Choroid plexus epithelial cell (primary cell): ENCODE measurements around the gene MSANTD1.

Experiments used
- DNase-seq: peaks from one replicate; pipeline ENCODE4 v3.0.0-alpha.2; 2010; ENCODE audit warnings: low read depth
- H3K4me3 ChIP-seq: 2 replicates; pipeline ENCODE4 v1.5.1; 2011; ENCODE audit warnings: low read depth, mild to moderate bottlenecking, control low read depth, low read length, moderate library complexity
- TF ChIP-seq, protein P1 (sequence below): conservative IDR thresholded peaks from 2 replicates; pipeline ENCODE4 v1.5.1; 2011; ENCODE audit warnings: low read depth, mild to moderate bottlenecking, control low read depth, inconsistent platforms, low read length, moderate library complexity

Gene MSANTD1

DNA sequence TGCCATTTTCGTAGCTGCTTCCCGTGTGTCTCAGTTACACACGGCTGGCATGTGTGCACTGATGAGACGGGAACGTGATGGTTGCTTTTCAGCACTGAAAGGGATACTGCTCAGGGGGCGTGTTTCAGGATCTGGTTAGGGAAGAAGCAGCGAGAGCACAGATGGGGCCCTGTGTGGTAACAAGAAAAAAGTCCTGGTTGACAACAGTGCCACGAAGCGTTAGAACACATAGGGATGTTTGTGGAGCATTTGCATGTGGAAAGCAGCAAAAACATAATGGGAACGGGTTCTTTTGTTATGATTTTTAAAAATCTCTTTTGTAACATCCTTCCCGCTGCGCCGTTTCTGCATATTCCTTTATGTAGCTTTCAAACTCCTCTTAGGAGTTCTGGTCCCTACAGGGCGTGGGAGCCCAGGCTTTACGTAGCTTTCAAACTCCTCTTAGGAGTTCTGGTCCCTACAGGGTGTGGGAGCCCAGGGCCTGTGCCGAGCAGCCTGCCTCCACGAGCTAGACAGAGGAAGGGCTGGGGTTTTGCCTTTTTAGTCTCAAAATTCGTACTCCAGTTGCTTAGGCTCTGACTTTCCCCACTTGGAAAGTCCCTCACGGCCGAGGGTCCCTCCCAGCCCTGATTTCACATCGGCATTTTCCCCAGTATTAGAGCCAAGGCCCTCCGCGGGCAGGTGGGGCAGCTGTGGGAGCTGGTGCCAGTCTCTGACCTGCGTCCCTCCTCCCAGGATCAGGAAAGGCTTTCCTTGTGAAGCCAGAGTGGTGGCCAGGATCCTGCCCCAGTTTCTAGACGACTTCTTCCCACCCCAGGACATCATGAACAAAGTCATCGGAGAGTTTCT, 11.0 kb upstream of the MSANTD1 start:
- TF ChIP-seq, protein P1, sequence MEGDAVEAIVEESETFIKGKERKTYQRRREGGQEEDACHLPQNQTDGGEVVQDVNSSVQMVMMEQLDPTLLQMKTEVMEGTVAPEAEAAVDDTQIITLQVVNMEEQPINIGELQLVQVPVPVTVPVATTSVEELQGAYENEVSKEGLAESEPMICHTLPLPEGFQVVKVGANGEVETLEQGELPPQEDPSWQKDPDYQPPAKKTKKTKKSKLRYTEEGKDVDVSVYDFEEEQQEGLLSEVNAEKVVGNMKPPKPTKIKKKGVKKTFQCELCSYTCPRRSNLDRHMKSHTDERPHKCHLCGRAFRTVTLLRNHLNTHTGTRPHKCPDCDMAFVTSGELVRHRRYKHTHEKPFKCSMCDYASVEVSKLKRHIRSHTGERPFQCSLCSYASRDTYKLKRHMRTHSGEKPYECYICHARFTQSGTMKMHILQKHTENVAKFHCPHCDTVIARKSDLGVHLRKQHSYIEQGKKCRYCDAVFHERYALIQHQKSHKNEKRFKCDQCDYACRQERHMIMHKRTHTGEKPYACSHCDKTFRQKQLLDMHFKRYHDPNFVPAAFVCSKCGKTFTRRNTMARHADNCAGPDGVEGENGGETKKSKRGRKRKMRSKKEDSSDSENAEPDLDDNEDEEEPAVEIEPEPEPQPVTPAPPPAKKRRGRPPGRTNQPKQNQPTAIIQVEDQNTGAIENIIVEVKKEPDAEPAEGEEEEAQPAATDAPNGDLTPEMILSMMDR, result no peak
- DNase-seq, result no peak
- no peak overlapping the region for H3K4me3 ChIP-seq

DNA sequence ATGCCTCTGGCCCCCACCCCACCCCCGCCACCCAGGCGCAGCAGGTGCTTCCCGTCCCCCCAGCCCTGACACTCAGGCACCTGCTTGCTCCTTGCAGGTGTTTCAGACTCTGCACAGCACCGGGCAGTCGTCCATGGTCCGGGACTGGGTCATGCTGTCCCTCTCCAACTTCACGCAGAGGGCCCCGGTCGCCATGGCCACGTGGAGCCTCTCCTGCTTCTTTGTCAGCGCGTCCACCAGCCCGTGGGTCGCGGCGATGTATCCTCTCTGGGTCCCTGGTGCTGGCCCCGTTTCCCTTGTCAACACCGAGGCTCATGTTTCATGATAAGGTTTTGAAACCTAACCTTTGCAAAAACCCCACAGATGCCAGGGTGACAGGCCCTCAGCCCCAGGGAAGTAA, 10.2 kb upstream of the MSANTD1 start:
- DNase-seq, result no peak
- TF ChIP-seq, protein P1, result no peak
- no peak overlapping the region for H3K4me3 ChIP-seq

DNA sequence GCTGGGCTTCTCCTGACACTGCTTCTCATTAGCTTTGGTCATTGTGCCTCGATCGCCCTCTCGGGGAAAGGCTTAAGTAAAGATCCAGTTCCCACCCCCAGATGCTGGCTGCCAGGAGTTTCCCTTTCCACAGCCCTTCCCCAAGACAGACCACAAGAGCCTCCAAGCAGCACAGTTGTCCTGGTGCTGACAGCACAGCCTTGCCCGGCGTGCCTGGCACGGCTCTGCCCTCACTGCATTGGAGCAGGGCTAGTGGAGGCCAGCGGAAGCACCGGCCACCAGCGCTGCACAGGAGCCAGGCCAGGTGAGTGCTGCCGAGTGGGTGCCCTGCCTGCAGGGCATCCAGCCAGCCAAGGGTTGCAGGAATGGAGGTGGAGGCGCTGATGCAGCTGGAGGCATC, 9.7 kb upstream of the MSANTD1 start:
- no peak overlapping the region for H3K4me3 ChIP-seq
- no peak for DNase-seq
- TF ChIP-seq, protein P1, result no peak

DNA sequence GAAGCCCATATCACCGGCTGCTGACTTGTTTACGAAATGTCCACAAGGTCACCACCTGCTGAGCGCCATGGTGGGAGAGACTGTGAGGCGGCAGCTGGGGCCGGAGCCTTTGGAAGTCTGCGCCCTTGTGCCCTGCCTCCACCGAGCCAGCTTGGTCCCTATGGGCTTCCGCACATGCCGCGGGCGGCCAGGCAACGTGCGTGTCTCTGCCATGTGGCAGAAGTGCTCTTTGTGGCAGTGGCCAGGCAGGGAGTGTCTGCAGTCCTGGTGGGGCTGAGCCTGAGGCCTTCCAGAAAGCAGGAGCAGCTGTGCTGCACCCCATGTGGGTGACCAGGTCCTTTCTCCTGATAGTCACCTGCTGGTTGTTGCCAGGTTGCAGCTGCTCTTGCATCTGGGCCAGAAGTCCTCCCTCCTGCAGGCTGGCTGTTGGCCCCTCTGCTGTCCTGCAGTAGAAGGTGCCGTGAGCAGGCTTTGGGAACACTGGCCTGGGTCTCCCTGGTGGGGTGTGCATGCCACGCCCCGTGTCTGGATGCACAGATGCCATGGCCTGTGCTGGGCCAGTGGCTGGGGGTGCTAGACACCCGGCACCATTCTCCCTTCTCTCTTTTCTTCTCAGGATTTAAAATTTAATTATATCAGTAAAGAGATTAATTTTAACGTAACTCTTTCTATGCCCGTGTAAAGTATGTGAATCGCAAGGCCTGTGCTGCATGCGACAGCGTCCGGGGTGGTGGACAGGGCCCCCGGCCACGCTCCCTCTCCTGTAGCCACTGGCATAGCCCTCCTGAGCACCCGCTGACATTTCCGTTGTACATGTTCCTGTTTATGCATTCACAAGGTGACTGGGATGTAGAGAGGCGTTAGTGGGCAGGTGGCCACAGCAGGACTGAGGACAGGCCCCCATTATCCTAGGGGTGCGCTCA, 8.7 kb upstream of the MSANTD1 start:
- H3K4me3 ChIP-seq, result no peak overlapping the region
- DNase-seq, result peak; percentile 26
- TF ChIP-seq, protein P1, result no peak

DNA sequence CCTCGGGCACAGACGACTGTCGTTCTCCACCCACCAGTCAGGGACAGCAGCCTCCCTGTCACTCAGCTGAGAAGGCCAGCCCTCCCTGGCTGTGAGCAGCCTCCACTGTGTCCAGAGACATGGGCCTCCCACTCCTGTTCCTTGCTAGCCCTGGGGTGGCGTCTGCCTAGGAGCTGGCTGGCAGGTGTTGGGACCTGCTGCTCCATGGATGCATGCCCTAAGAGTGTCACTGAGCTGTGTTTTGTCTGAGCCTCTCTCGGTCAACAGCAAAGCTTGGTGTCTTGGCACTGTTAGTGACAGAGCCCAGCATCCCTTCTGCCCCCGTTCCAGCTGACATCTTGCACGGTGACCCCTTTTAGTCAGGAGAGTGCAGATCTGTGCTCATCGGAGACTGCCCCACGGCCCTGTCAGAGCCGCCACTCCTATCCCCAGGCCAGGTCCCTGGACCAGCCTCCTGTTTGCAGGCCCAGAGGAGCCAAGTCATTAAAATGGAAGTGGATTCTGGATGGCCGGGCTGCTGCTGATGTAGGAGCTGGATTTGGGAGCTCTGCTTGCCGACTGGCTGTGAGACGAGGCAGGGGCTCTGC, 7.9 kb upstream of the MSANTD1 start:
- DNase-seq, result no peak
- no peak overlapping the region for H3K4me3 ChIP-seq
- TF ChIP-seq, protein P1, result no peak

DNA sequence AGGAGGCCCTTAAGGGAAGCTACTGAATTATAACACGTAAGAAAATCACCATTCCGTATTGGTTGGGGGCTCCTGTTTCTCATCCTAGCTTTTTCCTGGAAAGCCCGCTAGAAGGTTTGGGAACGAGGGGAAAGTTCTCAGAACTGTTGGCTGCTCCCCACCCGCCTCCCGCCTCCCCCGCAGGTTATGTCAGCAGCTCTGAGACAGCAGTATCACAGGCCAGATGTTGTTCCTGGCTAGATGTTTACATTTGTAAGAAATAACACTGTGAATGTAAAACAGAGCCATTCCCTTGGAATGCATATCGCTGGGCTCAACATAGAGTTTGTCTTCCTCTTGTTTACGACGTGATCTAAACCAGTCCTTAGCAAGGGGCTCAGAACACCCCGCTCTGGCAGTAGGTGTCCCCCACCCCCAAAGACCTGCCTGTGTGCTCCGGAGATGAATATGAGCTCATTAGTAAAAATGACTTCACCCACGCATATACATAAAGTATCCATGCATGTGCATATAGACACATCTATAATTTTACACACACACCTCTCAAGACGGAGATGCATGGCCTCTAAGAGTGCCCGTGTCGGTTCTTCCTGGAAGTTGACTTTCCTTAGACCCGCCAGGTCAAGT, 6.9 kb upstream of the MSANTD1 start:
- peak; percentile 82 for DNase-seq
- H3K4me3 ChIP-seq, result no peak overlapping the region
- TF ChIP-seq, protein P1, result no peak
